Measurements from ENCODE around the gene SEMA5A. TPM values are rescaled to one million over a fixed set of nuclear protein-coding genes. Genes with fewer than 3 reads are reported as not detected.

The SEMA5A gene
- total RNA-seq, 1 donor = 57.0 TPM

DNA sequence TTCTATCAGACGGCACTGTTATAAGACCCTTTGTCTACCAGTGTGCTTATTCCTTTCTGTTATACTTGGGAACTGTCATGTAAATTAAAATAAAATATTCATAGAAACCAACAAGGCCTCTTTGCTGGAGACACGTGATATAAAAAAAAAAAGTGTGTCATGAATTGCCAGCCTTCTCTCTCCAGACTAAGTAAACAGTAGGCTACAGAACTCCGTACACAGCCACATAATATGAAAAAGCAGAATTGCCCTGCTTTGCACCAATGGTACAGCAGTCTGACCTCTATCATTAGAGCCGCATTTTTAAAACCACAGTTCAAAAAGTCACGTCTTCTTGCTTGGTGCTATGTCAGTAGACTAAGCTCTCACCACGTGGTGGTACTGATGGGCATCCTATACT, 231.3 kb downstream of the SEMA5A start:
- TF ChIP-seq, protein P1, sequence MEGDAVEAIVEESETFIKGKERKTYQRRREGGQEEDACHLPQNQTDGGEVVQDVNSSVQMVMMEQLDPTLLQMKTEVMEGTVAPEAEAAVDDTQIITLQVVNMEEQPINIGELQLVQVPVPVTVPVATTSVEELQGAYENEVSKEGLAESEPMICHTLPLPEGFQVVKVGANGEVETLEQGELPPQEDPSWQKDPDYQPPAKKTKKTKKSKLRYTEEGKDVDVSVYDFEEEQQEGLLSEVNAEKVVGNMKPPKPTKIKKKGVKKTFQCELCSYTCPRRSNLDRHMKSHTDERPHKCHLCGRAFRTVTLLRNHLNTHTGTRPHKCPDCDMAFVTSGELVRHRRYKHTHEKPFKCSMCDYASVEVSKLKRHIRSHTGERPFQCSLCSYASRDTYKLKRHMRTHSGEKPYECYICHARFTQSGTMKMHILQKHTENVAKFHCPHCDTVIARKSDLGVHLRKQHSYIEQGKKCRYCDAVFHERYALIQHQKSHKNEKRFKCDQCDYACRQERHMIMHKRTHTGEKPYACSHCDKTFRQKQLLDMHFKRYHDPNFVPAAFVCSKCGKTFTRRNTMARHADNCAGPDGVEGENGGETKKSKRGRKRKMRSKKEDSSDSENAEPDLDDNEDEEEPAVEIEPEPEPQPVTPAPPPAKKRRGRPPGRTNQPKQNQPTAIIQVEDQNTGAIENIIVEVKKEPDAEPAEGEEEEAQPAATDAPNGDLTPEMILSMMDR (IDR thresholded peaks at IDR 0.05; ENCODE audit: insufficient read depth, low read length) = no peak
- no peak for DNase-seq (ENCODE audit: low read depth)
- H3K4me3 ChIP-seq (ENCODE audit: low read depth, low read length) = no peak overlapping the region

DNA sequence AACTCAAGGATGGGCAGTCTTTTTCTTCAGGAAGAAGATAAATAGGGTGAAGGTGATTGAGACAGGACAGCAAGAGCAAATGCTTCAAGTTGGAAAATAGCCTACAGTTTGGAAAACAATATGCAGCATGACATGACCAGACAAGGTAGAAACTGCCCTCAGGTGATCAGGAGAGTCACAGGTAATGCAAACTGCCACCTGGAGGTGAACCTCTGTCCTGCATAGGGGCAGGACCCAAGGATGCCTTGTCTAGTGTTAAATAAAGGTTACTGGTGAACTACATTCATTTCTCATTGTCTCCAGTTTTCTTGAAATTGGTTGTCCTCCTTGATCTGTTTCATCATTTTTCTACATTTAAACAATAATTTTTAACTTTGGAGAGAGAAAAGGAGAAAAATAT, 232.1 kb downstream of the SEMA5A start:
- no peak overlapping the region for H3K4me3 ChIP-seq (ENCODE audit: low read depth, low read length)
- TF ChIP-seq, protein P1 (IDR thresholded peaks at IDR 0.05; ENCODE audit: insufficient read depth, low read length) = no peak
- no peak for DNase-seq (ENCODE audit: low read depth)

DNA sequence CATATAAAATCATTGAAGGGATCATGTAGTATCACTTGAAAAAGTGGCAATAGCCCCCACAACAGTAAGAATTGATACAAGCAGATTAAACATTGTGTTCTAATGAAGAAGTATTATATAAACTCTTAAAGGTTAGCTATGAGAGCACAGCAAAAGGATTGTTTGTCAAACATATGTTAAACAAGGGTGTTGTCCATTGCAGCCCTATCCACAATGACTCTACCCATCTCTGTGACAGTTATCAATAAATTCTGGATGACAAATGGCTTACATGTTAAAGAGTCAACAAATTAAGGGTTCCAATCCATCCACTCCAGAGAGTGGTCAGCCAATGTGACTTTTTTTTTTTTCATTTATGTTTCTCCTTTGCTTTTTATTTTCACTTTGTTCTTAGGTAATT, 238.7 kb downstream of the SEMA5A start:
- TF ChIP-seq, protein P1 (IDR thresholded peaks at IDR 0.05; ENCODE audit: insufficient read depth, low read length) = no peak
- H3K4me3 ChIP-seq (ENCODE audit: low read depth, low read length) = no peak overlapping the region
- no peak for DNase-seq (ENCODE audit: low read depth)

DNA sequence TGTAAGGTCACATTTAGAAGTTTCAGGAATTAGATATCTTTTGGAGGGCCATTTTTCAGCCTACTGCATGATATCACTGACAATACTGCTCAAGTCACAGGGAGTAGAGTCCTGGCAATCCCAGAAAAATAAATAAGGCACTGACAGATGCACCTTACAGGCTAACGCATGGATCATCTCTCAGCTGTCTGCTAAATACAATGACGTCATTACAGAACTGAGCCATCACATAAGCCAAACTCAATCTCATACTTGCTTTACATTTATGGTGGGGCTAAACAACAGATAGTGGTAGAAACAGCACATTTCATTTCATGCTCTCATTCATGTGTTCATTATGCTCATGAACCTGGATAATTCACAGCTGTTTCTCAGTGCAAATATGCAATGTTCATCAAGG, 243.7 kb downstream of the SEMA5A start:
- no peak overlapping the region for H3K4me3 ChIP-seq (ENCODE audit: low read depth, low read length)
- no peak for DNase-seq (ENCODE audit: low read depth)
- TF ChIP-seq, protein P1 (IDR thresholded peaks at IDR 0.05; ENCODE audit: insufficient read depth, low read length) = no peak

DNA sequence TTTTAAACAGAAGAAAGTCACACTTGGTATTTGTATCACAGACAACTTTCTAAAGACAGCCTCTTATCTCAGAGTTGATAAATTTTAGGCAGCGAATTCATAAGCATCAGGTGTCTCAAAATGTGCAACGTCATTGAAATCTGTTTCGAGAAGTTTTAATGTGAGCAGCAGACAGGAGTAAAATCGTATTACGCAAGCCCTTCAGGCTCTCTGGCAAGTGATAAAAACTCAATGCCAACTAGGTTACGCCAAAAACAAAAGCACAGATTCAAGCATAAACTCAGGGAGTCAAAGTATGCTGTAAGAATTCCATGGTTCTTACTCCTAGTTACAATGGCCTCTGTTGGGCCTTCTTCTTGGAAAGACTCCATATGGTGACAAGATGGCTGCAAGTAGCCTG, 244.7 kb downstream of the SEMA5A start:
- DNase-seq (ENCODE audit: low read depth) = peak; percentile 82
- H3K4me3 ChIP-seq (ENCODE audit: low read depth, low read length) = no peak overlapping the region
- TF ChIP-seq, protein P1 (IDR thresholded peaks at IDR 0.05; ENCODE audit: insufficient read depth, low read length) = no peak

DNA sequence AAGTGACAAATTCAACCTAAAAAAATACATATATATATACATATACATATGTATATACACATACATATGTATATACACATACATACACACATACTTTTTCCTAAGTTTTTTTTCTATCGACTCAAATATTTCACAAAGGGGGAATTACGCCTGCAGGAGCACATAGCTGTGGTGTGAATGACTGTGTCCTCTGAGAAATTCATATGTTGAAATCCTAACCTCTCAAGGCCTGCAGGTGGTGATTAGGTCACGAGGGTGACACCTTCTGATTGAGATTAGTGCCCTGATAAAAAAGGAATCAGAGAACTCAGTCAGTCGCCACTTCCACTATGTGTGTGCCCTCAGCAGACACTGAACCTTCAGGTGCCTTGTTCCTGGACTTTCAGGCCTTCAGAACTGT, 248.7 kb downstream of the SEMA5A start:
- no peak overlapping the region for H3K4me3 ChIP-seq (ENCODE audit: low read depth, low read length)
- TF ChIP-seq, protein P1 (IDR thresholded peaks at IDR 0.05; ENCODE audit: insufficient read depth, low read length) = no peak
- DNase-seq (ENCODE audit: low read depth) = no peak

DNA sequence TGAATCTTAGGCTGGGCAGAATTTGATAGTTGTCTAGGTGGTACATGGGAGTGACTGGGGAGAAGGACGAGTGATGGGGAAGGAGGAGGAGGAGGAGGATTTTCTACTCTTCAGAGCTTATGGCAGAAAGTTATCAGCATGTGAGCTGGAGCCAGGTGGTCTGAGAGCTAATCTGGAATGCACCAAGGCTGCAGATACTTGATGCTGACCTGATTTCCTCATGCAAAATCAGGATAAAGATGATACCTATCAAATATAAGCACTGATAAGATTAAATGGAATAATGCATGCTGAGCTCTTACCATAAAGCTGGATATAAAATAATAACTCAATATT, 250.4 kb downstream of the SEMA5A start:
- no peak for DNase-seq (ENCODE audit: low read depth)

More for the DNA sequence above, 250.4 kb downstream of the SEMA5A start:
- no peak overlapping the region for H3K4me3 ChIP-seq (ENCODE audit: low read depth, low read length)
- TF ChIP-seq, protein P1 (IDR thresholded peaks at IDR 0.05; ENCODE audit: insufficient read depth, low read length) = no peak

All from fibroblast of the aortic adventitia (primary cell).